Measurements from ENCODE around the gene HLA-DQB1.
A peak's percentile ranks its signal among the peaks of the same experiment; 100 is the strongest.
"Not testable (repeated sequence)": the region's sequence is repeated elsewhere in the genome, so short reads cannot be mapped to it uniquely, and the experiment has no call there.

HLA-DQB1 gene

GRCh38 chr6:32638532-32639219 is 27.8 kb downstream of the HLA-DQB1 start:
- no peak for DNase-seq (ENCODE audit: low spot score)
- in situ Hi-C loops (cut with MboI; ENCODE audit: low sequenced_read_pairs, unreplicated experiment), result no loop called here
- TF ChIP-seq, protein P1, sequence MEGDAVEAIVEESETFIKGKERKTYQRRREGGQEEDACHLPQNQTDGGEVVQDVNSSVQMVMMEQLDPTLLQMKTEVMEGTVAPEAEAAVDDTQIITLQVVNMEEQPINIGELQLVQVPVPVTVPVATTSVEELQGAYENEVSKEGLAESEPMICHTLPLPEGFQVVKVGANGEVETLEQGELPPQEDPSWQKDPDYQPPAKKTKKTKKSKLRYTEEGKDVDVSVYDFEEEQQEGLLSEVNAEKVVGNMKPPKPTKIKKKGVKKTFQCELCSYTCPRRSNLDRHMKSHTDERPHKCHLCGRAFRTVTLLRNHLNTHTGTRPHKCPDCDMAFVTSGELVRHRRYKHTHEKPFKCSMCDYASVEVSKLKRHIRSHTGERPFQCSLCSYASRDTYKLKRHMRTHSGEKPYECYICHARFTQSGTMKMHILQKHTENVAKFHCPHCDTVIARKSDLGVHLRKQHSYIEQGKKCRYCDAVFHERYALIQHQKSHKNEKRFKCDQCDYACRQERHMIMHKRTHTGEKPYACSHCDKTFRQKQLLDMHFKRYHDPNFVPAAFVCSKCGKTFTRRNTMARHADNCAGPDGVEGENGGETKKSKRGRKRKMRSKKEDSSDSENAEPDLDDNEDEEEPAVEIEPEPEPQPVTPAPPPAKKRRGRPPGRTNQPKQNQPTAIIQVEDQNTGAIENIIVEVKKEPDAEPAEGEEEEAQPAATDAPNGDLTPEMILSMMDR (IDR thresholded peaks at IDR 0.05; ENCODE audit: borderline replicate concordance, control extremely low read depth, extremely low read depth, insufficient read depth, missing control alignments), result no peak

DNA sequence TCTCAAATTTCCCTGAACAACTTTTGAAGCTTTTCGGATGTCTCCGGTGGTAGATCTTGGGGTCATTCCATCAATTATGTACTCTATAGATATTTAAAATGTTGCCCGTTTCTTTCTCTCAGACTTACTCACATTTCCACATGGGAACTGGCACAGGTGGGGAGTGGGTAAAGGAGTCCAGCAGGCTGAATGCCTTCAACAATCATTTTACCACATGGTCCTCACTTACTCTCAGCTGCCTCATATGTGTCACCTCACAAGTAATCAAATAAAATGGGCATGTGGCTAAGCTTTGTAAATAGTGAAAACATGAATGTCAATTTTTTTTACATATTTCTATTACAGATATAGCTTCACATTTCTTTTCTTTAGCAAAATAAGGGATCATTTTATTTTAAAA is 28.6 kb downstream of the HLA-DQB1 start:
- DNase-seq (ENCODE audit: low spot score), result no peak
- TF ChIP-seq, protein P1 (IDR thresholded peaks at IDR 0.05; ENCODE audit: borderline replicate concordance, control extremely low read depth, extremely low read depth, insufficient read depth, missing control alignments), result no peak
- in situ Hi-C loops (cut with MboI; ENCODE audit: low sequenced_read_pairs, unreplicated experiment), result no loop called here

DNA sequence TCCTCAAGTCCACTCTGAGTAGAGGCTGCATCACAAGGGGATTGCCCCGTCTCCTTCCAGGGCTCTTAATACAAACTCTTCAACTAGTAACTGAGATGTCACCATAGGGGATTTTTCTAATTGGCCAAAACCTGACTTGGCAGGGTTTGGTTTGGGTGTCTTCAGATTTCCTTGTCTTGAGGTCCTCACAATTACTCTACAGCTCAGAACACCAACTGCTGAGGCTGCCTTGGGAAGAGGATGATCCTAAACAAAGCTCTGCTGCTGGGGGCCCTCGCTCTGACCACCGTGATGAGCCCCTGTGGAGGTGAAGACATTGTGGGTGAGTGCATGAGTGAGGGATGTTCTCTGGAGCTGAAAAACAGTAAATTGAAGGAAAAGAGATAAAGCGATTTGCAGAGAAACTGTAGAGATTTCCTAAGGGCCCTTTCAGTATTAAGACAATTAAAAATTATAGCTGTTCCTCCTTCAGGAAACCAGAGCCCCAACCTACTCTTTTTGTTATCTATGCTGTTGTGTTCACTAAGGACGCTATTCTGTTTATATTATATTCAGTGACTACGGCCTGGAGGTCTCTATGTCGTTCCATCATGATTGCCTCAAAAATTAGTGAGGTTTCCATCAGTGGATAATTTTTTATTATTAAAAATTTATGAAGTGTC is 29.1 kb downstream of the HLA-DQB1 start, which contains the start of gene HLA-DQA1:
Gene HLA-DQA1, plus strand, starts transcription at position 188 of the 662 bp plus-strand sequence. Its CDS starts 53 bp downstream, at position 241.
- TF ChIP-seq, protein P1 (IDR thresholded peaks at IDR 0.05; ENCODE audit: borderline replicate concordance, control extremely low read depth, extremely low read depth, insufficient read depth, missing control alignments), result no peak
- DNase-seq (ENCODE audit: low spot score), result peak; percentile 60
- in situ Hi-C loops (cut with MboI; ENCODE audit: low sequenced_read_pairs, unreplicated experiment), result no loop called here

GRCh38 chr6:32635526-32636123 is 30.8 kb downstream of the HLA-DQB1 start:
- DNase-seq (ENCODE audit: low spot score), result no peak
- in situ Hi-C loops (cut with MboI; ENCODE audit: low sequenced_read_pairs, unreplicated experiment), result no loop called here

GRCh38 chr6:32629793-32630192 is 36.7 kb downstream of the HLA-DQB1 start:
- in situ Hi-C loops (cut with MboI; ENCODE audit: low sequenced_read_pairs, unreplicated experiment); DNase-seq (ENCODE audit: low spot score): not testable (repeated sequence)

More at GRCh38 chr6:32635526-32636123, 30.8 kb downstream of the HLA-DQB1 start:
- TF ChIP-seq, protein P1 (IDR thresholded peaks at IDR 0.05; ENCODE audit: borderline replicate concordance, control extremely low read depth, extremely low read depth, insufficient read depth, missing control alignments), result no peak

DNA sequence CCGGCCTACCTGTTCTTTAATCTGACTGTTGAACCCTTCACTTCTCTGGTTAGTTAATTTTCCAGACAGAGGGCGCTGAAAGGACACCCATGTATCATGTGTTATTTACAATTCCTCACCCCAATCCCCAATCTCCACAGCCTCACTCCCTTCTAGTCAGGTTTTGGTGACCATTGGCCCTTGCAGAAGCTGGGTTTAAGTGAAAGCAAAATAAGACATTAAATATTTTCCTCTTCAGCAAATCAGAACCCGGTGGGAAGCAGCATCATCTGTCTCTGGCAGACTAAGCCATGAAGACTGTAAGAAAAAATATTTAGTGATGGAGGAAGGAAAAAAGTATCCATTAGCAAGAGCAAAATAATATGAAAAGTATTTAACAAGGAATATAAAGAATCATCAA is 38.6 kb downstream of the HLA-DQB1 start:
- DNase-seq (ENCODE audit: low spot score), result peak; percentile 37
- TF ChIP-seq, protein P1 (IDR thresholded peaks at IDR 0.05; ENCODE audit: borderline replicate concordance, control extremely low read depth, extremely low read depth, insufficient read depth, missing control alignments), result no peak
- in situ Hi-C loops (cut with MboI; ENCODE audit: low sequenced_read_pairs, unreplicated experiment), result no loop called here

- in situ Hi-C loops (cut with MboI; ENCODE audit: low sequenced_read_pairs, unreplicated experiment), result no loop called here
Measured at GRCh38 chr6:32627249-32627648, 39.2 kb downstream of the HLA-DQB1 start.

More at GRCh38 chr6:32627249-32627648, 39.2 kb downstream of the HLA-DQB1 start:
- DNase-seq (ENCODE audit: low spot score), result no peak
- TF ChIP-seq, protein P1 (IDR thresholded peaks at IDR 0.05; ENCODE audit: borderline replicate concordance, control extremely low read depth, extremely low read depth, insufficient read depth, missing control alignments), result no peak

Data from GM13976 (cell line).